NT2/D1 (cell line): ENCODE measurements around the gene AGO3.

Experiments
- DNase-seq: peaks from one replicate; pipeline ENCODE4 v3.0.0-alpha.2; 2011; ENCODE audit warnings: low read depth, low spot score
- H3K27me3 ChIP-seq: 2 replicates; pipeline ENCODE4 v1.6.0; 2011; ENCODE audit warnings: mild to moderate bottlenecking; ENCODE audit not compliant: insufficient read length, insufficient read depth
- H3K36me3 ChIP-seq: 2 replicates; pipeline ENCODE4 v1.6.1; 2011; ENCODE audit warnings: mild to moderate bottlenecking, low read length, mixed read lengths; ENCODE audit not compliant: insufficient read depth, insufficient read length
- H3K4me1 ChIP-seq: 2 replicates; pipeline ENCODE4 v1.5.1; 2011; ENCODE audit not compliant: insufficient read depth, insufficient read length
- H3K4me3 ChIP-seq: 2 replicates; pipeline ENCODE4 v1.5.1; 2011; ENCODE audit warnings: low read depth; ENCODE audit not compliant: insufficient read length
- H3K9ac ChIP-seq: 2 replicates; pipeline ENCODE4 v1.6.0; 2011; ENCODE audit warnings: low read depth; ENCODE audit not compliant: insufficient read length
- H3K9me3 ChIP-seq: 2 replicates; pipeline ENCODE4 v1.5.1; 2011; ENCODE audit warnings: mild to moderate bottlenecking, low read length; ENCODE audit not compliant: insufficient read depth
- SUZ12 ChIP-seq: IDR thresholded peaks from 2 replicates; pipeline ENCODE4 v1.6.1; 2011; ENCODE audit not compliant: insufficient read length, insufficient read depth; ENCODE audit errors: extremely low read depth
- YY1 ChIP-seq: IDR thresholded peaks from 2 replicates; pipeline ENCODE4 v1.6.1; 2011; ENCODE audit not compliant: insufficient read length, insufficient read depth
- ZNF274 ChIP-seq: IDR thresholded peaks from 2 replicates; pipeline ENCODE4 v1.6.1; 2011; ENCODE audit warnings: mild to moderate bottlenecking, low read depth, low read length

The AGO3 gene

GRCh38 chr1:36040238-36040637 is 109.3 kb downstream of the AGO3 start:
- peaks cover 61% of the 10 kb centered on the region for H3K36me3 ChIP-seq
- H3K4me3 ChIP-seq = no peak overlapping the region
- H3K27me3 ChIP-seq = no peaks in the 10 kb centered on the region
- H3K9me3 ChIP-seq = no peaks in the 10 kb centered on the region
- no peak overlapping the region for H3K9ac ChIP-seq
- H3K4me1 ChIP-seq = no peaks in the 10 kb centered on the region
- DNase-seq = no peak
- TF ChIP-seq ZNF274 = no peak
- TF ChIP-seq YY1 = no peak

GRCh38 chr1:36051821-36052220 is 120.9 kb downstream of the AGO3 start:
- Histone ChIP-seq H3K4me1 (no peaks in the 10 kb centered on the region), H3K9me3 (no peaks in the 10 kb centered on the region), H3K4me3 (no peak overlapping the region), H3K9ac (no peak overlapping the region), H3K36me3 (peaks cover 44% of the 10 kb centered on the region), H3K27me3 (no peaks in the 10 kb centered on the region)
- DNase-seq = no peak
- TF ChIP-seq SUZ12 (no peak), ZNF274 (no peak)

GRCh38 chr1:36053978-36054377 is 123.1 kb downstream of the AGO3 start:
- H3K9ac ChIP-seq = no peak overlapping the region
- no peak for DNase-seq

GRCh38 chr1:36055706-36056105 is 124.8 kb downstream of the AGO3 start:
- peaks cover 21% of the 10 kb centered on the region for H3K36me3 ChIP-seq
- TF ChIP-seq SUZ12 (no peak), YY1 (no peak), ZNF274 (no peak)
- DNase-seq = no peak

More at GRCh38 chr1:36053978-36054377, 123.1 kb downstream of the AGO3 start:
- TF ChIP-seq ZNF274 = no peak
- no peak for TF ChIP-seq SUZ12
- no peak for TF ChIP-seq YY1
- Histone ChIP-seq H3K36me3 (peaks cover 27% of the 10 kb centered on the region), H3K27me3 (no peaks in the 10 kb centered on the region), H3K9me3 (no peaks in the 10 kb centered on the region), H3K4me3 (no peak overlapping the region), H3K4me1 (no peaks in the 10 kb centered on the region)

GRCh38 chr1:36062315-36062714 is 131.4 kb downstream of the AGO3 start:
- Histone ChIP-seq H3K27me3 (no peaks in the 10 kb centered on the region), H3K36me3 (no peaks in the 10 kb centered on the region), H3K9ac (no peak overlapping the region), H3K4me1 (no peaks in the 10 kb centered on the region), H3K4me3 (no peak overlapping the region), H3K9me3 (no peaks in the 10 kb centered on the region)
- DNase-seq = no peak
- TF ChIP-seq SUZ12 = no peak
- TF ChIP-seq ZNF274 = no peak
- no peak for TF ChIP-seq YY1

More at GRCh38 chr1:36055706-36056105, 124.8 kb downstream of the AGO3 start:
- no peaks in the 10 kb centered on the region for H3K4me1 ChIP-seq
- no peaks in the 10 kb centered on the region for H3K9me3 ChIP-seq
- no peaks in the 10 kb centered on the region for H3K27me3 ChIP-seq
- no peak overlapping the region for H3K9ac ChIP-seq
- H3K4me3 ChIP-seq = no peak overlapping the region

GRCh38 chr1:36067871-36068270 is 137.0 kb downstream of the AGO3 start:
- Histone ChIP-seq H3K36me3 (no peaks in the 10 kb centered on the region), H3K4me3 (no peak overlapping the region), H3K9ac (no peak overlapping the region), H3K4me1 (no peaks in the 10 kb centered on the region), H3K9me3 (peaks cover 11% of the 10 kb centered on the region), H3K27me3 (no peaks in the 10 kb centered on the region)
- TF ChIP-seq SUZ12 = no peak
- TF ChIP-seq ZNF274 = no peak
- no peak for TF ChIP-seq YY1
- DNase-seq = no peak

- Histone ChIP-seq H3K4me3 (no peak overlapping the region), H3K9ac (no peak overlapping the region), H3K4me1 (no peaks in the 10 kb centered on the region), H3K36me3 (no peaks in the 10 kb centered on the region), H3K27me3 (no peaks in the 10 kb centered on the region), H3K9me3 (peaks cover 11% of the 10 kb centered on the region)
- TF ChIP-seq SUZ12 = no peak
- TF ChIP-seq YY1 = no peak
- TF ChIP-seq ZNF274 = no peak
- no peak for DNase-seq
These were observed 138.0 kb downstream of the AGO3 start for GRCh38 chr1:36068866-36069265.

- no peak overlapping the region for H3K9ac ChIP-seq
- no peak for DNase-seq
- no peaks in the 10 kb centered on the region for H3K36me3 ChIP-seq
- no peak for TF ChIP-seq YY1
- TF ChIP-seq ZNF274 = no peak
- no peak for TF ChIP-seq SUZ12
- H3K4me1 ChIP-seq = no peaks in the 10 kb centered on the region
- H3K4me3 ChIP-seq = no peak overlapping the region
- peaks cover 11% of the 10 kb centered on the region for H3K9me3 ChIP-seq
- no peaks in the 10 kb centered on the region for H3K27me3 ChIP-seq
These were observed 139.4 kb downstream of the AGO3 start for GRCh38 chr1:36070349-36070748.
